H1 (cell line): ENCODE data around the gene DAPL1. TPM values are rescaled to one million over a fixed set of nuclear protein-coding genes. Genes with fewer than 3 reads are reported as not detected.

ENCODE experiments used
- CBX8 ChIP-seq: fragments of 300-800, 300-1000 bp; sonication (generic); IDR thresholded peaks from 2 replicates; pipeline ENCODE4 v1.7.1; 2016; ENCODE audit warnings: low read depth, low read length, borderline replicate concordance
- EGR1 ChIP-seq: IDR thresholded peaks from 2 replicates; pipeline ENCODE4 v1.6.1; 2011; ENCODE audit warnings: low read depth, low read length, borderline replicate concordance
- KDM5A ChIP-seq: fragments of 200-600 bp; IDR thresholded peaks from 2 replicates; pipeline ENCODE4 v1.7.1; 2012; ENCODE audit warnings: mild to moderate bottlenecking, low read length, inconsistent platforms, mixed read lengths
- POLR2AphosphoS5 ChIP-seq: IDR thresholded peaks from 2 replicates; pipeline ENCODE4 v1.6.1; 2011; ENCODE audit warnings: low read depth, low read length
- RBBP5 ChIP-seq: IDR thresholded peaks from 2 replicates; pipeline ENCODE4 v1.7.1; 2012; ENCODE audit warnings: low read depth, mild to moderate bottlenecking, inconsistent platforms, low read length, moderate library complexity, borderline replicate concordance
- SP2 ChIP-seq: IDR thresholded peaks from 2 replicates; pipeline ENCODE4 v1.6.1; 2012; ENCODE audit warnings: mild to moderate bottlenecking, low read length, inconsistent platforms
- TBP ChIP-seq: IDR thresholded peaks from 2 replicates; pipeline ENCODE4 v1.6.1; 2011; ENCODE audit warnings: low read depth, low read length, improper control_type of control experiment
- TCF12 ChIP-seq: IDR thresholded peaks from 2 replicates; pipeline ENCODE4 v1.6.1; 2011; ENCODE audit warnings: low read depth, mild to moderate bottlenecking, low read length
- polyA plus RNA-seq, 7 experiments: library from polyadenylated mRNA; depleted of rRNA in 3 of 7; stranded (reverse) in 5 of 7; unstranded in 2 of 7; fragments of >200 nt in 5 of 7; fragments of 200-250 nt in 2 of 7; gene quantifications; 1 replicate in 5 of 7; 2 replicates in 1 of 7; 4 replicates in 1 of 7; pipeline versions ENCODE4 v1.2.1 to v1.2.3, GENCODE V29; 2011 to 2013; ENCODE audit warnings: missing spikeins in 2 of 7, mixed read lengths in 2 of 7
- total RNA-seq: library from RNA; stranded (reverse); fragmentation: NEBNext Ultra II Directional; extraction: Animal tissue kit (Norgen Biotek cat#: 25700); gene quantifications from 2 replicates; pipeline ENCODE4 v1.2.1, GENCODE V29; 2021
- TF ChIP-seq, protein P1 (sequence below): fragments of 300-600 bp; sonication (generic); IDR thresholded peaks from 2 replicates; pipeline ENCODE4 v1.7.1; 2012; ENCODE audit warnings: low read length, moderate library complexity, mild to moderate bottlenecking, inconsistent platforms; ENCODE audit not compliant: insufficient replicate concordance

DAPL1 gene
- total and polyA plus RNA-seq, 2 of the 8 experiments (the other 6 are each of a cell fraction or from before 2014, with no cell fraction given) = not detected

DNA sequence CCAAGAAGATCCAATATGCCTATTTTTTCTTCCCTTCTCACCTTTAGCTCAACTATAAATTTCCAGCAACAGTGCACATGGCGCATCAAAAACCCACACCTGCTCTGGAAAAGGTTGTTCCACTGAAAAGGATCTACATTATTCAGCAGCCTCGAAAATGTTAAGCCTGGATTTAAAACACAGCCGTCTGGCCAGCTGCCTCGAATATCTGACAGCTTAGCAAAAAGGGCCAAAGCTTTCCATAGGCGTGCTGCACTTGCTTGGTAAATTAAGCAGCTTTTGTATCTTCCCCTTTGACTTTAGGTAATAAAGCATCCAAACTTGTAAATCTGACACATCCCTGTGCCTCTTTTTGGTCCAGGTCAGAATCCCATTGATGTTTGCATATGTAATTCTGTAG is 20.5 kb downstream of the DAPL1 start (continued):
- TF ChIP-seq, protein P1, sequence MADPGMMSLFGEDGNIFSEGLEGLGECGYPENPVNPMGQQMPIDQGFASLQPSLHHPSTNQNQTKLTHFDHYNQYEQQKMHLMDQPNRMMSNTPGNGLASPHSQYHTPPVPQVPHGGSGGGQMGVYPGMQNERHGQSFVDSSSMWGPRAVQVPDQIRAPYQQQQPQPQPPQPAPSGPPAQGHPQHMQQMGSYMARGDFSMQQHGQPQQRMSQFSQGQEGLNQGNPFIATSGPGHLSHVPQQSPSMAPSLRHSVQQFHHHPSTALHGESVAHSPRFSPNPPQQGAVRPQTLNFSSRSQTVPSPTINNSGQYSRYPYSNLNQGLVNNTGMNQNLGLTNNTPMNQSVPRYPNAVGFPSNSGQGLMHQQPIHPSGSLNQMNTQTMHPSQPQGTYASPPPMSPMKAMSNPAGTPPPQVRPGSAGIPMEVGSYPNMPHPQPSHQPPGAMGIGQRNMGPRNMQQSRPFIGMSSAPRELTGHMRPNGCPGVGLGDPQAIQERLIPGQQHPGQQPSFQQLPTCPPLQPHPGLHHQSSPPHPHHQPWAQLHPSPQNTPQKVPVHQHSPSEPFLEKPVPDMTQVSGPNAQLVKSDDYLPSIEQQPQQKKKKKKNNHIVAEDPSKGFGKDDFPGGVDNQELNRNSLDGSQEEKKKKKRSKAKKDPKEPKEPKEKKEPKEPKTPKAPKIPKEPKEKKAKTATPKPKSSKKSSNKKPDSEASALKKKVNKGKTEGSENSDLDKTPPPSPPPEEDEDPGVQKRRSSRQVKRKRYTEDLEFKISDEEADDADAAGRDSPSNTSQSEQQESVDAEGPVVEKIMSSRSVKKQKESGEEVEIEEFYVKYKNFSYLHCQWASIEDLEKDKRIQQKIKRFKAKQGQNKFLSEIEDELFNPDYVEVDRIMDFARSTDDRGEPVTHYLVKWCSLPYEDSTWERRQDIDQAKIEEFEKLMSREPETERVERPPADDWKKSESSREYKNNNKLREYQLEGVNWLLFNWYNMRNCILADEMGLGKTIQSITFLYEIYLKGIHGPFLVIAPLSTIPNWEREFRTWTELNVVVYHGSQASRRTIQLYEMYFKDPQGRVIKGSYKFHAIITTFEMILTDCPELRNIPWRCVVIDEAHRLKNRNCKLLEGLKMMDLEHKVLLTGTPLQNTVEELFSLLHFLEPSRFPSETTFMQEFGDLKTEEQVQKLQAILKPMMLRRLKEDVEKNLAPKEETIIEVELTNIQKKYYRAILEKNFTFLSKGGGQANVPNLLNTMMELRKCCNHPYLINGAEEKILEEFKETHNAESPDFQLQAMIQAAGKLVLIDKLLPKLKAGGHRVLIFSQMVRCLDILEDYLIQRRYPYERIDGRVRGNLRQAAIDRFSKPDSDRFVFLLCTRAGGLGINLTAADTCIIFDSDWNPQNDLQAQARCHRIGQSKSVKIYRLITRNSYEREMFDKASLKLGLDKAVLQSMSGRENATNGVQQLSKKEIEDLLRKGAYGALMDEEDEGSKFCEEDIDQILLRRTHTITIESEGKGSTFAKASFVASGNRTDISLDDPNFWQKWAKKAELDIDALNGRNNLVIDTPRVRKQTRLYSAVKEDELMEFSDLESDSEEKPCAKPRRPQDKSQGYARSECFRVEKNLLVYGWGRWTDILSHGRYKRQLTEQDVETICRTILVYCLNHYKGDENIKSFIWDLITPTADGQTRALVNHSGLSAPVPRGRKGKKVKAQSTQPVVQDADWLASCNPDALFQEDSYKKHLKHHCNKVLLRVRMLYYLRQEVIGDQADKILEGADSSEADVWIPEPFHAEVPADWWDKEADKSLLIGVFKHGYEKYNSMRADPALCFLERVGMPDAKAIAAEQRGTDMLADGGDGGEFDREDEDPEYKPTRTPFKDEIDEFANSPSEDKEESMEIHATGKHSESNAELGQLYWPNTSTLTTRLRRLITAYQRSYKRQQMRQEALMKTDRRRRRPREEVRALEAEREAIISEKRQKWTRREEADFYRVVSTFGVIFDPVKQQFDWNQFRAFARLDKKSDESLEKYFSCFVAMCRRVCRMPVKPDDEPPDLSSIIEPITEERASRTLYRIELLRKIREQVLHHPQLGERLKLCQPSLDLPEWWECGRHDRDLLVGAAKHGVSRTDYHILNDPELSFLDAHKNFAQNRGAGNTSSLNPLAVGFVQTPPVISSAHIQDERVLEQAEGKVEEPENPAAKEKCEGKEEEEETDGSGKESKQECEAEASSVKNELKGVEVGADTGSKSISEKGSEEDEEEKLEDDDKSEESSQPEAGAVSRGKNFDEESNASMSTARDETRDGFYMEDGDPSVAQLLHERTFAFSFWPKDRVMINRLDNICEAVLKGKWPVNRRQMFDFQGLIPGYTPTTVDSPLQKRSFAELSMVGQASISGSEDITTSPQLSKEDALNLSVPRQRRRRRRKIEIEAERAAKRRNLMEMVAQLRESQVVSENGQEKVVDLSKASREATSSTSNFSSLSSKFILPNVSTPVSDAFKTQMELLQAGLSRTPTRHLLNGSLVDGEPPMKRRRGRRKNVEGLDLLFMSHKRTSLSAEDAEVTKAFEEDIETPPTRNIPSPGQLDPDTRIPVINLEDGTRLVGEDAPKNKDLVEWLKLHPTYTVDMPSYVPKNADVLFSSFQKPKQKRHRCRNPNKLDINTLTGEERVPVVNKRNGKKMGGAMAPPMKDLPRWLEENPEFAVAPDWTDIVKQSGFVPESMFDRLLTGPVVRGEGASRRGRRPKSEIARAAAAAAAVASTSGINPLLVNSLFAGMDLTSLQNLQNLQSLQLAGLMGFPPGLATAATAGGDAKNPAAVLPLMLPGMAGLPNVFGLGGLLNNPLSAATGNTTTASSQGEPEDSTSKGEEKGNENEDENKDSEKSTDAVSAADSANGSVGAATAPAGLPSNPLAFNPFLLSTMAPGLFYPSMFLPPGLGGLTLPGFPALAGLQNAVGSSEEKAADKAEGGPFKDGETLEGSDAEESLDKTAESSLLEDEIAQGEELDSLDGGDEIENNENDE = no peak
- no peak for TF ChIP-seq EGR1
- no peak for TF ChIP-seq SP2
- no peak for TF ChIP-seq RBBP5
- no peak for TF ChIP-seq TCF12
- no peak for TF ChIP-seq KDM5A
- TF ChIP-seq TBP = no peak
- no peak for TF ChIP-seq CBX8
- TF ChIP-seq POLR2AphosphoS5 = no peak
